ENCODE data around the gene TMEFF1.
"Not testable (repeated sequence)": the region's sequence is repeated elsewhere in the genome, so short reads cannot be mapped to it uniquely, and the experiment has no call there.

The TMEFF1 gene

GRCh38 chr9:100430286-100430940 is 42.5 kb upstream of the TMEFF1 start:
- H3K4me3 ChIP-seq (replicated peaks; ENCODE audit: low read depth, low read length): peak overlapping the region; percentile 37
- no peak for DNase-seq (ENCODE audit: extremely low read depth, low read depth)
- TF ChIP-seq CTCF (IDR thresholded peaks at IDR 0.05; ENCODE audit: low read depth, low read length, missing control alignments): no peak

GRCh38 chr9:100431886-100432285 is 41.1 kb upstream of the TMEFF1 start:
- no peak for TF ChIP-seq CTCF (IDR thresholded peaks at IDR 0.05; ENCODE audit: low read depth, low read length, missing control alignments)
- no peak overlapping the region for H3K4me3 ChIP-seq (replicated peaks; ENCODE audit: low read depth, low read length)
- DNase-seq (ENCODE audit: extremely low read depth, low read depth): no peak

- H3K4me3 ChIP-seq (replicated peaks; ENCODE audit: low read depth, low read length): no peak overlapping the region
- TF ChIP-seq CTCF (IDR thresholded peaks at IDR 0.05; ENCODE audit: low read depth, low read length, missing control alignments): no peak
- DNase-seq (ENCODE audit: extremely low read depth, low read depth): no peak
Observed at GRCh38 chr9:100432736-100433135, 40.2 kb upstream of the TMEFF1 start.

- no peak for TF ChIP-seq CTCF (IDR thresholded peaks at IDR 0.05; ENCODE audit: low read depth, low read length, missing control alignments)
- no peak overlapping the region for H3K4me3 ChIP-seq (replicated peaks; ENCODE audit: low read depth, low read length)
- no peak for DNase-seq (ENCODE audit: extremely low read depth, low read depth)
Observed at GRCh38 chr9:100436571-100436970, 36.4 kb upstream of the TMEFF1 start.

GRCh38 chr9:100437860-100438805 is 34.8 kb upstream of the TMEFF1 start:
- DNase-seq (ENCODE audit: extremely low read depth, low read depth): peak; percentile 70
- H3K4me3 ChIP-seq (replicated peaks; ENCODE audit: low read depth, low read length): no peak overlapping the region
- peak; percentile 91 for TF ChIP-seq CTCF (IDR thresholded peaks at IDR 0.05; ENCODE audit: low read depth, low read length, missing control alignments)

- no peak for DNase-seq (ENCODE audit: extremely low read depth, low read depth)
- TF ChIP-seq CTCF (IDR thresholded peaks at IDR 0.05; ENCODE audit: low read depth, low read length, missing control alignments): no peak
- no peak overlapping the region for H3K4me3 ChIP-seq (replicated peaks; ENCODE audit: low read depth, low read length)
Observed at GRCh38 chr9:100440071-100440470, 32.9 kb upstream of the TMEFF1 start.

- DNase-seq (ENCODE audit: extremely low read depth, low read depth); H3K4me3 ChIP-seq (replicated peaks; ENCODE audit: low read depth, low read length): not testable (repeated sequence)
Observed at GRCh38 chr9:100440487-100440886, 32.5 kb upstream of the TMEFF1 start.
